ENCODE data around the gene SNRNP27.

The SNRNP27 gene

GRCh38 chr2:69933254-69933828 is 39.6 kb downstream of the SNRNP27 start:
- 0 out of 2 replicates have a peak, but pooled peaks cover 9% of the 10 kb centered on the region for H3K4me1 ChIP-seq (ENCODE audit: insufficient read depth, low read length)
- H3K9ac ChIP-seq (ENCODE audit: low read depth, low read length), result no peak overlapping the region
- no peaks in the 10 kb centered on the region for H3K36me3 ChIP-seq (ENCODE audit: insufficient read depth, low read length)
- no peaks in the 10 kb centered on the region for H3K9me3 ChIP-seq (ENCODE audit: control insufficient read depth, insufficient read depth, low read length)

GRCh38 chr2:69933839-69934613 is 40.3 kb downstream of the SNRNP27 start:
- H3K36me3 ChIP-seq (ENCODE audit: insufficient read depth, low read length), result no peaks in the 10 kb centered on the region
- H3K9me3 ChIP-seq (ENCODE audit: control insufficient read depth, insufficient read depth, low read length), result no peaks in the 10 kb centered on the region
- 0 out of 2 replicates have a peak, but pooled peaks cover 9% of the 10 kb centered on the region for H3K4me1 ChIP-seq (ENCODE audit: insufficient read depth, low read length)
- H3K9ac ChIP-seq (ENCODE audit: low read depth, low read length), result no peak overlapping the region

GRCh38 chr2:69934614-69934908 is 40.8 kb downstream of the SNRNP27 start:
- H3K9ac ChIP-seq (ENCODE audit: low read depth, low read length), result no peak overlapping the region
- H3K4me1 ChIP-seq (ENCODE audit: insufficient read depth, low read length), result peaks cover 10% of the 10 kb centered on the region; the same call in 1 of the 2 replicates
- H3K36me3 ChIP-seq (ENCODE audit: insufficient read depth, low read length), result no peaks in the 10 kb centered on the region
- H3K9me3 ChIP-seq (ENCODE audit: control insufficient read depth, insufficient read depth, low read length), result no peaks in the 10 kb centered on the region

GRCh38 chr2:69935011-69935410 is 41.3 kb downstream of the SNRNP27 start:
- Histone ChIP-seq H3K9me3 (ENCODE audit: control insufficient read depth, insufficient read depth, low read length) (no peaks in the 10 kb centered on the region), H3K9ac (ENCODE audit: low read depth, low read length) (no peak overlapping the region), H3K4me1 (ENCODE audit: insufficient read depth, low read length) (peaks cover 15% of the 10 kb centered on the region), H3K36me3 (ENCODE audit: insufficient read depth, low read length) (no peaks in the 10 kb centered on the region)

- Histone ChIP-seq H3K36me3 (ENCODE audit: insufficient read depth, low read length) (no peaks in the 10 kb centered on the region), H3K4me1 (ENCODE audit: insufficient read depth, low read length) (peaks cover 18% of the 10 kb centered on the region), H3K9ac (ENCODE audit: low read depth, low read length) (no peak overlapping the region), H3K9me3 (ENCODE audit: control insufficient read depth, insufficient read depth, low read length) (no peaks in the 10 kb centered on the region)
Observed at GRCh38 chr2:69936906-69937305, 43.1 kb downstream of the SNRNP27 start.

GRCh38 chr2:69937968-69938367 is 44.2 kb downstream of the SNRNP27 start:
- Histone ChIP-seq H3K9ac (ENCODE audit: low read depth, low read length) (no peak overlapping the region), H3K36me3 (ENCODE audit: insufficient read depth, low read length) (no peaks in the 10 kb centered on the region), H3K4me1 (ENCODE audit: insufficient read depth, low read length) (peaks cover 18% of the 10 kb centered on the region), H3K9me3 (ENCODE audit: control insufficient read depth, insufficient read depth, low read length) (no peaks in the 10 kb centered on the region)

- Histone ChIP-seq H3K4me1 (ENCODE audit: insufficient read depth, low read length) (peaks cover 18% of the 10 kb centered on the region), H3K36me3 (ENCODE audit: insufficient read depth, low read length) (no peaks in the 10 kb centered on the region), H3K9ac (ENCODE audit: low read depth, low read length) (no peak overlapping the region), H3K9me3 (ENCODE audit: control insufficient read depth, insufficient read depth, low read length) (no peaks in the 10 kb centered on the region)
Observed at GRCh38 chr2:69939722-69940121, 46.0 kb downstream of the SNRNP27 start.

GRCh38 chr2:69940691-69941090 is 46.9 kb downstream of the SNRNP27 start:
- no peaks in the 10 kb centered on the region for H3K9me3 ChIP-seq (ENCODE audit: control insufficient read depth, insufficient read depth, low read length)
- no peak overlapping the region for H3K9ac ChIP-seq (ENCODE audit: low read depth, low read length)
- H3K36me3 ChIP-seq (ENCODE audit: insufficient read depth, low read length), result no peaks in the 10 kb centered on the region
- peaks cover 18% of the 10 kb centered on the region for H3K4me1 ChIP-seq (ENCODE audit: insufficient read depth, low read length)

GRCh38 chr2:69943000-69943842 is 49.5 kb downstream of the SNRNP27 start:
- Histone ChIP-seq H3K4me1 (ENCODE audit: insufficient read depth, low read length) (peaks cover 11% of the 10 kb centered on the region), H3K9ac (ENCODE audit: low read depth, low read length) (no peak overlapping the region), H3K36me3 (ENCODE audit: insufficient read depth, low read length) (no peaks in the 10 kb centered on the region), H3K9me3 (ENCODE audit: control insufficient read depth, insufficient read depth, low read length) (no peaks in the 10 kb centered on the region)

GRCh38 chr2:69943843-69944525 is 50.2 kb downstream of the SNRNP27 start:
- H3K36me3 ChIP-seq (ENCODE audit: insufficient read depth, low read length), result no peaks in the 10 kb centered on the region
- no peaks in the 10 kb centered on the region for H3K9me3 ChIP-seq (ENCODE audit: control insufficient read depth, insufficient read depth, low read length)
- peaks cover 14% of the 10 kb centered on the region for H3K4me1 ChIP-seq (ENCODE audit: insufficient read depth, low read length)
- H3K9ac ChIP-seq (ENCODE audit: low read depth, low read length), result no peak overlapping the region

- Histone ChIP-seq H3K9me3 (ENCODE audit: control insufficient read depth, insufficient read depth, low read length) (no peaks in the 10 kb centered on the region), H3K4me1 (ENCODE audit: insufficient read depth, low read length) (peaks cover 11% of the 10 kb centered on the region)
Observed at GRCh38 chr2:69944756-69945155, 51.0 kb downstream of the SNRNP27 start.

GRCh38 chr2:69945441-69945840 is 51.7 kb downstream of the SNRNP27 start:
- Histone ChIP-seq H3K9ac (ENCODE audit: low read depth, low read length) (no peak overlapping the region), H3K36me3 (ENCODE audit: insufficient read depth, low read length) (no peaks in the 10 kb centered on the region), H3K4me1 (ENCODE audit: insufficient read depth, low read length) (peaks cover 5% of the 10 kb centered on the region; the same call in 1 of the 2 replicates), H3K9me3 (ENCODE audit: control insufficient read depth, insufficient read depth, low read length) (no peaks in the 10 kb centered on the region)

More at GRCh38 chr2:69944756-69945155, 51.0 kb downstream of the SNRNP27 start:
- H3K36me3 ChIP-seq (ENCODE audit: insufficient read depth, low read length), result no peaks in the 10 kb centered on the region
- no peak overlapping the region for H3K9ac ChIP-seq (ENCODE audit: low read depth, low read length)

GRCh38 chr2:69945941-69946340 is 52.2 kb downstream of the SNRNP27 start:
- H3K9ac ChIP-seq (ENCODE audit: low read depth, low read length), result no peak overlapping the region
- no peaks in the 10 kb centered on the region for H3K9me3 ChIP-seq (ENCODE audit: control insufficient read depth, insufficient read depth, low read length)
- H3K36me3 ChIP-seq (ENCODE audit: insufficient read depth, low read length), result no peaks in the 10 kb centered on the region
- H3K4me1 ChIP-seq (ENCODE audit: insufficient read depth, low read length), result peaks cover 5% of the 10 kb centered on the region; the same call in 1 of the 2 replicates
